Cardiac muscle cell (in vitro differentiated cells and primary cell): ENCODE measurements around the gene SEMA3A. TPM values are rescaled to one million over a fixed set of nuclear protein-coding genes. Genes with fewer than 3 reads are reported as not detected.

Experiments
- DNase-seq, 2 donors: peaks; one replicate each; pipeline versions ENCODE4 v3.0.0 to v3.0.0-alpha.2; 2010 to 2017; ENCODE audit warnings: low read depth in 1 of 2, low spot score in 1 of 2
- H3K27ac ChIP-seq: fragments of 200-600 bp; sonication (generic); 2 replicates; pipeline ENCODE4 v1.5.1; 2016
- H3K27me3 ChIP-seq: fragments of 200-600 bp; sonication (generic); 2 replicates; pipeline ENCODE4 v1.6.0; 2016; ENCODE audit warnings: control low read depth
- H3K36me3 ChIP-seq: fragments of 200-600 bp; sonication (generic); 2 replicates; pipeline ENCODE4 v1.5.1; 2016; ENCODE audit warnings: control low read depth
- H3K4me1 ChIP-seq: fragments of 200-600 bp; sonication (generic); 2 replicates; pipeline ENCODE4 v1.8.1; 2017; ENCODE audit warnings: low read depth, mild to moderate bottlenecking, mixed run types
- H3K4me3 ChIP-seq: fragments of 200-600 bp; sonication (generic); 2 replicates; pipeline ENCODE4 v1.5.1; 2016; ENCODE audit warnings: mild to moderate bottlenecking
- H3K9me3 ChIP-seq: fragments of 200-600 bp; sonication (generic); 2 replicates; pipeline ENCODE4 v1.5.1; 2017; ENCODE audit warnings: low read depth, mild to moderate bottlenecking, control low read depth
- CTCF ChIP-seq: IDR thresholded peaks from 2 replicates; pipeline ENCODE4 v1.5.1; 2012; ENCODE audit warnings: low read depth, mild to moderate bottlenecking, low read length
- polyA plus RNA-seq: library from polyadenylated mRNA; unstranded; fragments of >200 nt; fragmentation: Nextera tagmentation; extraction: Ambion mirVana; gene quantifications from 2 replicates; pipeline ENCODE4 v1.2.1, GENCODE V29; 2016
- total RNA-seq: library from RNA; depleted of rRNA; stranded (reverse); fragments of >200 nt; gene quantifications from 2 replicates; pipeline ENCODE4 v1.2.3, GENCODE V29; 2016

The SEMA3A gene
- total and polyA plus RNA-seq, 2 experiments from 2014 or later, result 33.5 to 37.3 TPM

- DNase-seq, result peak in 1 of 2 donors; percentile 7
- TF ChIP-seq CTCF, result no peak
- H3K27ac ChIP-seq, result no peak overlapping the region
- H3K4me1 ChIP-seq, result no peaks in the 10 kb centered on the region
- H3K4me3 ChIP-seq, result no peak overlapping the region
- no peaks in the 10 kb centered on the region for H3K27me3 ChIP-seq
- no peaks in the 10 kb centered on the region for H3K36me3 ChIP-seq
- H3K9me3 ChIP-seq, result no peaks in the 10 kb centered on the region
Measured at GRCh38 chr7:83921941-83922607, 272.5 kb downstream of the SEMA3A start.

GRCh38 chr7:83921271-83921940, 273.2 kb downstream of the SEMA3A start:
- no peak for TF ChIP-seq CTCF
- no peaks in the 10 kb centered on the region for H3K36me3 ChIP-seq
- H3K27ac ChIP-seq, result no peak overlapping the region
- H3K4me3 ChIP-seq, result no peak overlapping the region
- H3K27me3 ChIP-seq, result no peaks in the 10 kb centered on the region
- no peaks in the 10 kb centered on the region for H3K9me3 ChIP-seq
- DNase-seq, result no peak
- no peaks in the 10 kb centered on the region for H3K4me1 ChIP-seq

GRCh38 chr7:83918142-83918541, 276.4 kb downstream of the SEMA3A start:
- no peaks in the 10 kb centered on the region for H3K4me1 ChIP-seq
- no peaks in the 10 kb centered on the region for H3K27me3 ChIP-seq
- H3K27ac ChIP-seq, result no peak overlapping the region
- H3K9me3 ChIP-seq, result no peaks in the 10 kb centered on the region
- H3K4me3 ChIP-seq, result no peak overlapping the region
- DNase-seq, result no peak
- TF ChIP-seq CTCF, result no peak
- H3K36me3 ChIP-seq, result no peaks in the 10 kb centered on the region

- Histone ChIP-seq H3K36me3 (no peaks in the 10 kb centered on the region), H3K4me3 (no peak overlapping the region), H3K27ac (no peak overlapping the region), H3K4me1 (no peaks in the 10 kb centered on the region), H3K27me3 (no peaks in the 10 kb centered on the region), H3K9me3 (no peaks in the 10 kb centered on the region)
- DNase-seq, result no peak
- TF ChIP-seq CTCF, result no peak
Measured at GRCh38 chr7:83913174-83913573, 281.4 kb downstream of the SEMA3A start.

- Histone ChIP-seq H3K36me3 (no peaks in the 10 kb centered on the region), H3K4me3 (no peak overlapping the region), H3K4me1 (no peaks in the 10 kb centered on the region), H3K27me3 (no peaks in the 10 kb centered on the region), H3K9me3 (no peaks in the 10 kb centered on the region), H3K27ac (no peak overlapping the region)
- DNase-seq, result no peak
- TF ChIP-seq CTCF, result no peak
Measured at GRCh38 chr7:83908526-83908925, 286.1 kb downstream of the SEMA3A start.
